NCI-H2227 treated with DMSO at 0.1 percent for 48 hours (cell line): ENCODE data around the gene XPO1.
"Not testable (repeated sequence)": the region's sequence is repeated elsewhere in the genome, so short reads cannot be mapped to it uniquely, and the experiment has no call there.

Experiments
- DNase-seq: peaks from one replicate; lab custom pipeline; 2025; lab: John Stamatoyannopoulos, UW

Gene XPO1

GRCh38 chr2:61534926-61535325 lies 3.2 kb downstream of the XPO1 start:
- no peak for DNase-seq

GRCh38 chr2:61530749-61531148 lies 7.4 kb downstream of the XPO1 start:
- DNase-seq: no peak

GRCh38 chr2:61529944-61530735 lies 8.0 kb downstream of the XPO1 start:
- DNase-seq: no peak

- DNase-seq: no peak
Measured at GRCh38 chr2:61520261-61520660, 17.9 kb downstream of the XPO1 start.

GRCh38 chr2:61512768-61513398 lies 25.3 kb downstream of the XPO1 start:
- no peak for DNase-seq

- no peak for DNase-seq
Measured at GRCh38 chr2:61510674-61511671, 27.2 kb downstream of the XPO1 start.

GRCh38 chr2:61504949-61505348 lies 33.2 kb downstream of the XPO1 start:
- no peak for DNase-seq

GRCh38 chr2:61499060-61499459 lies 39.1 kb downstream of the XPO1 start:
- DNase-seq: no peak

GRCh38 chr2:61493523-61493942 lies 44.6 kb downstream of the XPO1 start:
- no peak for DNase-seq

- DNase-seq: no peak
Measured at GRCh38 chr2:61492476-61492875, 45.7 kb downstream of the XPO1 start.

- no peak for DNase-seq
Measured at GRCh38 chr2:61485281-61485680, 52.9 kb downstream of the XPO1 start.

- no peak for DNase-seq
Measured at GRCh38 chr2:61478086-61478485, 60.1 kb downstream of the XPO1 start.

GRCh38 chr2:61476929-61477589 lies 61.1 kb downstream of the XPO1 start:
- not testable (repeated sequence) for DNase-seq

GRCh38 chr2:61471905-61472805 lies 66.0 kb downstream of the XPO1 start:
- peak; percentile 21 for DNase-seq

- peak; percentile 96 for DNase-seq
Measured at GRCh38 chr2:61470965-61471904, 66.9 kb downstream of the XPO1 start, which contains the start of gene USP34. Gene USP34, minus strand, starts transcription at chr2:61471087. Its CDS starts 395 bp downstream, at chr2:61470692.

GRCh38 chr2:61470122-61470951 lies 67.8 kb downstream of the XPO1 start:
- DNase-seq: peak; percentile 96

- no peak for DNase-seq
Measured at GRCh38 chr2:61469424-61470121, 68.6 kb downstream of the XPO1 start.

GRCh38 chr2:61468231-61468630 lies 69.9 kb downstream of the XPO1 start:
- DNase-seq: not testable (repeated sequence)
